GM21360 (cell line): Measurements from ENCODE around the gene CCNE1.

ENCODE experiments used
- ATAC-seq: cut with Tn5 transposase; IDR thresholded peaks from one replicate; pipeline ENCODE4 v1.9.1; 2021; ENCODE audit warnings: mild to moderate bottlenecking, moderate library complexity; ENCODE audit not compliant: unreplicated experiment

Gene CCNE1

DNA sequence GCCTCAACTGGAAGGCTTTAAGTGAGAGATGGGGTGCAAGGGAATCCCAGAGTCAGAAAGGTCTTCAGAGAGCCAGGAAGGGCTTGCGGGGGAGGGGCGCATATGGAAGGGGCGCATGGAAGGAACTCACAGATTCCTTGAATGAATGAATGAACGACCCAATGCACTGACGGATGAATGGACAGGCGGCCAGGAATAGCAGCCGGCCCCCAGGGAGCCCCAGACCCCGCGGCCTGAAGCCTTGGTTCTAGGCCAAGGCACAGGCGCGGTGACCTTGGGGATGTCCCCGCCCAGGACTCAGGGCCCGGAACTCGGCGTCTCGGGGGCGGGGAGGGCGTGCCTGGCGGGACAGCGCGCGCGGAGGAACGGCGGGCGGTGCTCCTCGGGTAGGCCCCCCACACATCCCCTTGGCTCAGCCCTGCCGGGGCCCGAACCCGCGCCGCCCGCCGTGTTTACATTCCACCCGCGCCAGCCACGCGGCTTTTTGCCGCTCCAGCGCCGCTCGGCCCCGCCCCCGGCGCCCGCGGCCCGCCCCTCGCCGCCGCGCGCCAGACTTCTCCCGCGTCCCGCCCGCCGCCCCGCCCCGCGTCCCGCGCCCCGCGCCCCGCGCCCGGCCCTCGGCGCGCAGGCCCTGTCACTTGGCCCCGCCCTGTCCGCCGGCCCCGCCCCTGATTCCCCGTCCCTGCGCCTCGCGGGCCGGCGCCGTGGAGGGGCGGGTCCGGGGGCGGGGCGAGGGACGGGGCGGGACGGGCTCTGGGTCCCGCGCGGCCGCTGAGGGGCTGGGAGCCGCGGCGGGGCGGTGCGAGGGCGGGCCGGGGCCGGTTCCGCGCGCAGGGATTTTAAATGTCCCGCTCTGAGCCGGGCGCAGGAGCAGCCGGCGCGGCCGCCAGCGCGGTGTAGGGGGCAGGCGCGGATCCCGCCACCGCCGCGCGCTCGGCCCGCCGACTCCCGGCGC, at the start of gene CCNE1:
TSS of gene CCNE1 (plus strand) at position 867 of the 955 bp plus-strand sequence. CDS start 565 bp downstream, outside the sequence.
- peak; percentile 65 for ATAC-seq

DNA sequence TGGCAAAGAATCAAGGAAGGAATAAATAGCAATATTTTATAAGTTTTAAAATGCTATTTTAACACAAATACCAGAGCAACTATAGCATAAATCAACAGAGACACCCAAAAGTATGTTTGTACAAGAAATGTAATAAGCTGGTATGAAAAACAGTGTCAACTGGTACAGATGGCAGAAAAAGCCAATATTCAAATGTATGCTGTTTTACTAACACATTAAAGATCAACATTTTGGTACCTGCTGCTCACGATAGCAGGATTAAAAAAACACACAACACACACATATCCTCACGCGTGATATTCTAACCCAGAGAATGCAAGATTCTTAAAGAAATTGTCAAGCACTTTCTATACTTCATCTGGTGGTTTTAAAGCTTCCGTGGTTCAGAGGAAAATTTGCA, 48.6 kb upstream of the CCNE1 start:
- ATAC-seq, result no peak

DNA sequence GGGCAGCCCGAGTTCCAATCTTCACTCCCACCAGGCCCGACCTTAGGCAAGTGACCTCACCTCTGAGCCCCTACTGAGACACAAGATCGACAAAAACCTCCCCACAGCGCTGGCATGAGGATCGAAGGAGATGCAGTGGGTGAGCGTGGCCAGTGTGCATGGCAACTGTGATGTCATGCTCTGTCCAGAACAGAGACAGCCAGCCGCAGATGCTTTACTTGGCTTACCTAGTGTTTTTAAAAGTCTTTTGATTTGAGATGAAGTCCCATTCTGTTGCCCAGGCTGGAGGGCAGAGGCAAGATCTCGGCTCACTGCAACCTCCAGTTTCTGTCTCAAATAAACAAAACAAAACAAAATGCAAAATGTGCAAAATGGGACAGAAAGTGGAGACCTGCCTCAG, 47.4 kb upstream of the CCNE1 start:
- no peak for ATAC-seq

DNA sequence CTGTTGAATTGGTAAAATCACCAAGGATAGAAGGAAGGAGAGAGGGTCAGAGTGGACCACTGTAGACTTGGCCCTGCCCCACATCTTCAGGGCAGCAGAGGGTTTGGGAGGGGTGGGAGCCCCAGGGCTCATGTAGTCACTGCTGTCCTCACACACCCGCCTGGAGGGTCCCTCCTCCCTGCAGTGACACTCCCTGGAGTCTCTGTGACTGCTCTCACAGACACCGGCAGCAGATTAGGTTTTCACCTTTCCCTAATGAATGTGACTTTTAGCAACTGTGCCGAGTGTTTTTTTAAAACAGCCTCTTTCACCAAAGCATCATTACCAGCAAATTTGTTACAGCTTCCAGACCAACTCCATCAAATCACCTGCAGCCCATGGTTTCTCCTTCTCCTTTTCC, 45.7 kb upstream of the CCNE1 start:
- no peak for ATAC-seq

DNA sequence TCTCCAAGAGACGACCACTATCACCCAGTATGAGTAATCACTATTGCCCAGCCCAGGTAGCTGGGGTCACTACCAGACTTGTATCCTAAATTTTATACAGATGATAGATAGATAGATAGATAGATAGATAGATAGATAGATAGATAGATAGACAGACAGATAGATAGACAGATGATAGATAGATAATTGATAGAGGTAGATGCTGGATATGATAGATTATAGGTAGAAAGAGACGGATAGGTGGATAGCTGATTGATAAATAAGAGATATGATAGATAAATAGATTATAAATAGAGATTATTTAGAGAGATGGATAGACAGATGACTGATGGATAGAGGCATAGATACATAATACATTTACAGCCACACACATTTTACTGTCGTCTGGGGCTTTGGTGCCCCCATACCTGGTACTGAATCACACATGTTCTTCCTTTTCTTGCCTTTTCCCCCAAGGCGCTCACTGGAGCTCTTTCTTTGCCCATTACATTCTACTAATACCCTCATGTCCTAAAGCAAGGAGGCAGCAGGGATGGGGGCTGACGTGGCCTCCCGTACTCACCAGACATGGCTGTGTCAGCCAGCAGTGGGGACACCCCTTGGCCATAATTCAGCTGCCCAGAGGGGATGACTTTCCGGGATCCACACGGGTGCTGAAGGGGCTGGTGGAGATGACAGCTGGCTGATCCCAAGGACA, 44.6 kb upstream of the CCNE1 start:
- ATAC-seq, result no peak

DNA sequence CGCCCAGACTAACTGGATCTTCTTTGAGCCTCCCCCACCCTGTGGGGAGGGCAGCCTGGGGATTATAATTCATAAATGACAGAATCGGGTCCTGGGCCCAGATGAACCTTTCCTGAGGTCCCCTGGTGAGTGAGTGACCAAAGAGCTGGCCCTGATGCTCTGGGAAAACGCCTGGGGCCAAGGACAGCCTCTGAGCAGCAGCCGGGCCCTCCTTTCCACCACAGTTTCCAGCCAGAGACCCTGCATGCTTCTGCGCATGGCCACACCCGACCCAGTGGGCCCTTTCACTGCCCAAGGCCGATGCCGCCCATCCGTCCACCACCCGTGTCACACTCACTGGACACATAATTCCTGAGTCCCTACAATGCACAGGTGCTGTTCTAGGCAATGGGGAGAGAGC, 43.6 kb upstream of the CCNE1 start:
- no peak for ATAC-seq

DNA sequence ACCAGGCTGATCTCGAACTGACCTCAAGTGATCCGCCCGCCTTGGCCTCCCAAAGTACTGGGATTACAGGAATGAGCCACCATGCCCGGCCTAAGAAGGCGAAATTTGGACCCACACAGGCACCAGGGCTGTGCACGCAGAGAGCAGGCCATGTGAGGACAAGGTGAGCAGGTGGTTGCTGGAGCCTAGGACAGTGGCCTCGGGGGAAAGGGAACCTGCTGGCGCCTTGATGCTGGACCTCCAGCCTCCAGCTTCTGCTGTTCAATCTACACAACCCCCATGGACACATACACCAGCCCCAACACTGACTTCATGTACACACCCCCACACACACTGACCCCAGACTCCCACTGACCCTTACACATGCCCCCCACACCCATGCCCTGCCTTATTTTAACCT, 41.8 kb upstream of the CCNE1 start:
- ATAC-seq, result no peak

DNA sequence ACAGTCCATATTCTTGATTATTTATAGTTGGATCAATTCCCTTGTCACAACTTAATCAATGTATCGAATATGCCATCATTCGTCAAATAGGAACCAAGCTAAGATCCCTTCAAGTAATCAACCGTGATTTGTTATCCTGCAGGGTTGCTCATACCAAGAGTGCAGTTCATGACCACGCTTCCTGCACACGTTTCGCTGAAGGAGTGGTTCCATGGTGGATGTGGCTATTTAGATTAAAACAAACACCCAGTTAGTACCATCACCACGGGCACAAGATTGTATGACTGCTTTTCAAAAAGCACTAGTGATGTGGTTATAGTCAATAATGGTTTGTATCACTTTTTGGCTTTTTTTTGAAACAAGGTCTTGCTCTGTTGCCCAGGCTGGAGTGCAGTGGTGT, 41.1 kb upstream of the CCNE1 start:
- ATAC-seq, result no peak

DNA sequence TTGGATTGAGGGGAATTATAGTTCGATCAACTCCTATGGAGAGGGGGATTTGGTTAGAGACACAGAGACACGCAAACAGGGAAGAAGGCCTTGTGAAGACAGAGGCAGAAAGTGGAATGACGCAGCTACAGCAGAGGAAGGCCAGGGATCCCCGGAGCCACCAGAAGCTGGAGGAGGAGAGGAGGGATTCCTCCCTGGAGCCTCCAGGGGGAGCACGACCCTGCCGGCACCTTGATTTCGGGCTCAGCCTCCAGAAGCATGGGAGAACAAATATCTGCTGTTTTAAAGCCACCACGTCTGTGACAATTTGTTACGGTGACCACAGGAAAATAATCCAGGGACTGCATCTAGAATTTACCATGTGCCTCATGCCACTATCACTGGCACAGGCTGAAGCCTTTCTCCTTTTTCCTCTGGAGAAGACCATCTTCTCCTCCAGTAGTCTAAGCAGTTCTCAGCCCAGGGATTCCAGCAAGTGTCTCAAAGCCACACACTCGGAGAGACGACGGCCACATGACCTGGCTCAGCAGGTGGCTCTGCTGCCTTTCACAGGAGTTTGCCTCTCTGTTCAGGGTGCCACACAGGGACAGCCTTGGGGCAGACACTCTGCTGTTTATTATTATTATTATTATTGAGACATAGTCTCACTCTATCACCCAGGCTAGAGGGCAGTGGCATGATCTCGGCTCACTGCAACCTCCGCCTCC, 39.9 kb upstream of the CCNE1 start:
- ATAC-seq, result no peak

DNA sequence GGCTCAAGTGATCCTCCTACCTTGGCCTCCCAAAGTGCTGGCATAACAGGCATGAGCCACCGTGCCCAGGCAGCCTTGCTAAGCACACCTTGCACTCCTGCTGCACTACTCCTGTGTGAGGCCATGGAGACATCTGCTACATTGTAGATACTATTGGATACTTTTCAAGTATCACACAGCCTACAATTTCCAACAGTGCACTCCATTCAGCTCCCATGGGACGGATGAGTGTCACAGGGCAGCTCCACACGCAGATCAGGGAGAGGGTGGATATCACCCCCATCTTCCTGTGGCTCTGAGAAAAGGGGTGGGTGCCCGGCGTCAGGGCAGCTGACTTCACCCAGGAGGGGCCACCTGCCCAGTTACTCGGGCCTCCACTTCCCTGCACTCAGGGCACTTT, 39.1 kb upstream of the CCNE1 start:
- ATAC-seq, result no peak

DNA sequence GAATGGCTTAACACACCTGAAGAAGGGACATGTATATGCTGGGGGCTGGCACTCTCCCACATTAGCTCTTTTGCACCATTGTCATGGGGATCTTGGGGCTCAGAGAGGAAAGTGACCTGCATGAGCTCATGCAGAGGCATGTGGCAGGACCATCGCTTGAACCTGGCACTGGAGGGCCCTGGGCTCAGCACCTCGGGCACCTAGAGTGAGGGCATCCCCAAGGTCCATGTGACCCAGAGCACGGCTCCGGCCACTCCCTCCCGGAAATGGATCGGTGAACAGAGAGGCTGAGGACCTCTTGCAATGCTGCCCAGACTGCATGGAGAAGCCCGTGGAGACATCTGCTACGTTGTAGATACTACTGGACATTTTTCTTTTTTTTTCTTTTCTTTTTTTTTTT, 38.6 kb upstream of the CCNE1 start:
- ATAC-seq, result no peak

DNA sequence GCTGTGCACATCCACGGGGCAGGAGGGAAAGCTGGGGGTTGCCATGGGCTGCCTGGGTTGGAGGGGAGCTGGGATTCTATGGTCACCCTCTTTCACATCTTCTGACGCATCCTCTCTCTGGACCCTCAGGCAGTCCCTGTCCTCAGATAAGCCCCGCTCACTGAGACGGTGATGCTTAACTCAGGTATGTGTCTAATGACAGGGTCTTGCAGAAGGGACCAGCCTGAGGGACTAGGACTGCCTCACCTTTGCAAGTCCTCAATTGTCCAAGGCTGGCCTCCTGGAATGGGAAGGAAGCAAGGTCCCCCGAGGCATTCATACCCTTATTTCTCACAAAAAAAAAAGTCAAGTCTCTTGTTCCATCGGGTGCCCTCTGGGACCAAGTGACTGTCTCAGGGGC, 37.7 kb upstream of the CCNE1 start:
- no peak for ATAC-seq

DNA sequence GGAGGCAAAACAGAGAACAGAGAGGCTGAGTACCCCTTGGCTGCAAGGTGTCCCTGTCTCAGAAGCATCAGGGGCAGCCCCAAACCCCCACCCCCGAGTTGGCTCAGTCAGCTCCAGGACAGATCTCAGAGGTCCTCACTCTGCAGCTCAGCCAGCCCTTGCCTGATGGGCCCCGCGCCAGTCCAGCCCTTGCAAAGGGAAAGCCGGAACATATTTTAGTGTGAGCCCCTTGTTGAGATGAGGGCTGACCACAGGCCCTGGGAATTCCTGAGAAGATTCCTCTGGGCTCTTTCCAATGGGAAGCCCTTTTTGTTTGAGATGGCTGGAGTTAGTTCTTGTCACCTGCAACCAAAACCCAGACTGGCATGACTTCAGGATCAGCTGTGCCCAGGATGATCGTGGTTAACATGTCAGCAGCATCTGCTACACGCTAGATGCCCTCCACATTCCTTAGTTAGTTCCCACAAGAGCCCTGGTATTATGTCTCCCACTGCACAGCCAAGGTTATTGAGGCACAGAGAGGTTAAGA, 33.9 kb upstream of the CCNE1 start:
- no peak for ATAC-seq

DNA sequence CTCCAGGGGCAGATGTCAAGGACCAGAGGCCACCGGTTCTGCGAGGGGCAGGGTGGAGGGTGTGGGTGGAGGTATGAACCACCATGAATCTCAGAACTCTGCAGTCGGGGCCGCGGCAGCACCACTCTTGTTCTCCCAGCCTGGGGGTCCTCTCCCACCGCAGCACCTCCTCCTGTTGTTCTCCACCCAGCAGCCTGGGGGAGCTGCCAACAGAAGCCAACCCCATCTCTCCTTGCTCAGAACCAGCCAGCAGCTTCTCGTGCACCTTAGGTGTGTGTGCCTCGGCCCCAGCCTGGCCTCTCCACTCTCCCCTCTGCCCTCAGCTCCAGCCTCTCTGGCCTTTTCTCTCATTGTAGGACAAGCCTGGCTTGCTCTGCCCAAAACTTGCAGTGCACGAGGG, 31.9 kb upstream of the CCNE1 start:
- no peak for ATAC-seq

DNA sequence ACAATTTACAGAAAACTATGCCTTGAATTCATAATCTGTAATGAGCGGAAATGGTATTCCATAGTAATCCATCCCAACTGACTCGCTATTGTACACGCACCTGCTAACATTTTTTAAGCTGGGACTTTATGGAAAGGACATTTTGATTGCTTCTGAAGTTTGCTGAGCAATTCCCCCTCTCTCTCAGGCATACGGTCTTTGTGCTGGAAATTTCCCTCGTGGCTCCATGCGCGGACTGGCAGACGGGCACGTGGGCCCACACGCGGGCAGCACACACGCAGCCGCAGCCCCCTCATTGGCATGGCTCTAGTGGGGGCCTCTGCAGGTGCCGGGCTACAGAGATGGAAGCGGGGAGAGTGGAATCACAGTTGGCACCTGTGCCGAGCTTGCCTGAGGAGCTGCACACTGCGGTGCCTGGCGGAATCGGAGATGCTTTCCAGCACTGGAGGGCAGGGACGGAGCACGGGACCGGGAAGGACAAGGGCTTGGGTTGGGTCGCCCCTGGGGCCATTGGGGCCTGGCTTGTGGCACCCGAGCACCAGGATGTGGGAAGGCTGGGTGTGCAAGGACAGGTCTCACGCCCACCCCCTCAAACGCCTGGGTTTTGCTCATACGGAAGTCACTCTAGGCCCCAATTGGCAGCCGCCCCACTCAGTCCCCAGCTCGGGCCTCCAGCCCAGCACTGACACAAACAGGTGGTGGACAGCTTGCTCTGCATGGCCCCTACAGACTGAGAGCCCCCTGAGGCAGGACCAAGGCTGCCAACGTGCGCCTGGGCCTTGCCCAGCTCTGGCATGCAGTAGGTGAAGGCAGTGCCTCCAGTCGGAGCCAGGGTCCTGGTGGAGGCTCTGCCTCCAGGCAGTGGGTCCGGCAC, 30.2 kb upstream of the CCNE1 start:
- ATAC-seq, result no peak

DNA sequence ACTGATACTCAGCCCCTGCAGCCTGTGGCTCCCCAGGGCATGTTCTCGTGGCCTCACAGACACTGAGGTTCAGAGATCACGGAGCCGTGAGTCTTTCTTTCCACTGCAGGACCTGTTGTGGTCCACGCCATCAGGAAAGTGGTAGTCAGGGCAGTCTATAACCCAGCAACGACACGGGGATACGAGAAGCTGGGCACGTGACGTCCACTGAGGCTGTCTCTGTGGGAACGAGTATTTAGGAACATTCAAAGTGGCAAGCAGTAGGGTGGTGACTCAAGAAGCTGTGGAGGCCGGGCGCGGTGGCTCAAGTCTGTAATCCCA, 29.6 kb upstream of the CCNE1 start:
- no peak for ATAC-seq

DNA sequence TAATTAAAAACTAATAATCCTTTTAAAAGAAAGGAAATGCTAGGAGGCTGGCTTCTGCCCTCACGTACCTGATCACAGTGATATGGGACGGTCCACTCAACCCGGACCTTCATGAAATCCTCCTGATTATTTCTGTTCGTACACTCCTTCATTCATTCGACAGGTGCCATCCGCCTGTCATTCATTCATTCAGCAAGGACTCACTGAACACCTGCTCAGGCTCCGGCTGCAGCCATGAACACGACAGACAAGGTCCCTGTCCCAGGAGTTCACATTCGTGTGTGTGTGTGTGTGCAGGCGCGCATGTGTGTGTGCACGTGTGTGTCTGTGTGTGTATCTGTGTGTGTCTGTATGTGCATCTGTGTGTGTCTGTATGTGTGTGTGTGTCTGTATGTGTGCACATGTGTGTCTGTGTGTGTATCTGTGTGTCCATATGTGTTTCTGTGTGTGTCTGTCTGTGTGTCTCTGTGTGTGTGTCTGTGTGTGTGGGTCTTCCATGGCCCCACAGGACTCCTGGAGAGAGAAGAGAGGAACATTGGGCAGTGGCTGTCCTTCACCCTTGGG, 28.1 kb upstream of the CCNE1 start:
- no peak for ATAC-seq

DNA sequence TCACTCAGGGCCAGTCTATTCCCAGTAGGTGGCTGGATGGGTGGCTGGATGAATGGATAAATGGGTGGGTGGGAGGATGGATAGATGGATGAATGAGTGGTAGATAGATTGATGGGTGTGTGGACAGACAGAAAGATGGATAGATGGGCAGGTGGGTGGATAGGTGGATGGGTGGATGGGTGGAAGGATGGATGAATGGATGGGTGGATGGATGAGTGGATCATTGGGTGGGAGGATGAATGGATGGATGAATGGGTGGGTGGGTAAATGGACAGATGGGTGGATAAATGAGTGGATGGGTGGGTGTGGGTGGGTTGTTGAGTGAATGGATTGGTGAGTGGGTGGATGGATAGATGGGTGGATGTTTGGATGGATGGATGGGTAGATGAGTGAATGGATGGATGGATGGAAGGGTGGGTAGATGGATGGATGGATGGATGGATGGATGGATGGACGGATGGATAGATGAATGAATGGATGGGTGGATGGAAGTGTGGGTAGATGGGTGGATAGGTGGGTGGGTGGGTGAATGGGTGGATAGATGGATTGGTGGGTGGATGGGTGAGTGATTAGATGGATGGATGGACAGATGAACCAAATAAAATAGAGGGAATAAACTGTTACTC, 27.1 kb upstream of the CCNE1 start:
- ATAC-seq, result no peak

DNA sequence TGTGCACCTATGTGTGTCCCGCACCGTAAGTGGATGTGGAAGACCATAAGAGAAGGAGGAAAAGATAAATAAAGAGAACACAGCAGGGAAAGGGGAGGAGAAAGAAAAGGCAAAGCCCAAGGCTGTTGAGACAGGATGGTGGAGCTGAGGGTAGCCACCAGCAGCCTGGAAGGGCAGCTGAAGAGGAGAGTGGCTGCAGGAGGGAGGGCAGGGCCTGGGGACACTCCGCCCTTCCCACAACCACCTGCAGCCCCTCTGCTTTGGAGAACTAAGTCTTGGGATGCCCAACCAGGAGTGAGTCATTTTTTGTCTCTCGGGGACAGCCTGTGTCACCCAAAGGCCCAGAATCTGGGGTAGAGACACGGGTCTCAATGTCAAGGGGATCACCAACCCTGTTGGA, 26.4 kb upstream of the CCNE1 start:
- no peak for ATAC-seq
